ENCODE results near the gene PRPF31. TPM values are rescaled to one million over a fixed set of nuclear protein-coding genes. Genes with fewer than 3 reads are reported as not detected.

PRPF31 gene
- total RNA-seq, 4 donors from 2014 or later, result 37.7 to 67.5 (median 42.9) TPM

GRCh38 chr19:54137699-54138488, 22.3 kb downstream of the PRPF31 start, which contains the start of gene CNOT3:
Gene CNOT3 (plus strand): TSS chr19:54137762. CDS start chr19:54142979, 5,217 bp downstream.
- Histone ChIP-seq H3K9me3 (no peaks in the 10 kb centered on the region), H3K27ac (peak within 1 kb of the TSS; percentile 92 to 97 (median 96)), H3K36me3 (peaks cover under 1 to 24% (median 2%) of the 10 kb centered on the region in 3 donors), H3K4me1 (peaks cover 0 to 48% (median 31%) of the 10 kb centered on the region in 4 donors), H3K27me3 (no peaks in the 10 kb centered on the region), H3K4me3 (peak within 1 kb of the TSS; percentile 87 to 98 (median 92))
- no peak for DNase-seq (ENCODE audit: low spot score in 2 of 2)
- WGBS, 2 donors, result 0% methylated on average over 21 to 52 of the region's 103 CpGs
- no peak for TF ChIP-seq CTCF (IDR thresholded peaks at IDR 0.05)
- peak; percentile 68 to 89 for TF ChIP-seq POLR2A (IDR thresholded peaks at IDR 0.05)
- peak; percentile 9 to 92 for TF ChIP-seq EP300 (IDR thresholded peaks at IDR 0.05)

GRCh38 chr19:54138489-54139256, 23.1 kb downstream of the PRPF31 start:
- TF ChIP-seq EP300 (IDR thresholded peaks at IDR 0.05) (no peak), POLR2A (IDR thresholded peaks at IDR 0.05) (no peak), CTCF (IDR thresholded peaks at IDR 0.05) (no peak)
- H3K4me1 ChIP-seq, result peaks cover 0 to 48% (median 31%) of the 10 kb centered on the region in 4 donors
- no peaks in the 10 kb centered on the region for H3K9me3 ChIP-seq
- no peak for DNase-seq (ENCODE audit: low spot score in 2 of 2)
- H3K4me3 ChIP-seq, result peak overlapping the region; percentile 87 to 98 (median 92)
- peaks cover 4 to 26% (median 10%) of the 10 kb centered on the region in 3 donors for H3K36me3 ChIP-seq
- H3K27me3 ChIP-seq, result no peaks in the 10 kb centered on the region
- peak overlapping the region; percentile 92 to 97 (median 96) for H3K27ac ChIP-seq
- WGBS, 2 donors, result 21 to 26% methylated on average over 18 to 31 of the region's 31 CpGs

- WGBS, 2 donors, result 75 to 91% methylated on average over 3 of the region's 3 CpGs
- no peaks in the 10 kb centered on the region for H3K27me3 ChIP-seq
- TF ChIP-seq POLR2A (IDR thresholded peaks at IDR 0.05) (no peak), EP300 (IDR thresholded peaks at IDR 0.05) (no peak), CTCF (IDR thresholded peaks at IDR 0.05) (no peak)
- H3K9me3 ChIP-seq, result no peaks in the 10 kb centered on the region
- no peak for DNase-seq (ENCODE audit: low spot score in 2 of 2)
- peaks cover 8 to 53% (median 28%) of the 10 kb centered on the region in 3 donors for H3K36me3 ChIP-seq
- peaks cover 0 to 41% (median 25%) of the 10 kb centered on the region in 4 donors for H3K4me1 ChIP-seq
- H3K27ac ChIP-seq, result no peak overlapping the region
- H3K4me3 ChIP-seq, result no peak overlapping the region
These were observed 25.8 kb downstream of the PRPF31 start for GRCh38 chr19:54141356-54141755.

- DNase-seq (ENCODE audit: low spot score in 2 of 2), result no peak
- Histone ChIP-seq H3K27ac (no peak overlapping the region), H3K27me3 (no peaks in the 10 kb centered on the region), H3K4me1 (peaks cover 0 to 37% (median 22%) of the 10 kb centered on the region in 4 donors), H3K9me3 (no peaks in the 10 kb centered on the region), H3K4me3 (no peak overlapping the region), H3K36me3 (peaks cover 8 to 62% (median 37%) of the 10 kb centered on the region in 3 donors)
- no peak for TF ChIP-seq POLR2A (IDR thresholded peaks at IDR 0.05)
- TF ChIP-seq EP300 (IDR thresholded peaks at IDR 0.05), result no peak
- no peak for TF ChIP-seq CTCF (IDR thresholded peaks at IDR 0.05)
- WGBS, 2 donors, result 81% methylated on average over 7 of the region's 7 CpGs
These were observed 26.7 kb downstream of the PRPF31 start for GRCh38 chr19:54142166-54142780.
